Measurements from ENCODE around the gene NEDD4L. TPM values are rescaled to one million over a fixed set of nuclear protein-coding genes. Genes with fewer than 3 reads are reported as not detected.

NEDD4L gene
- total and polyA plus RNA-seq, 5 donors from 2014 or later = 4.4 to 19.6 (median 7.8) TPM

DNA sequence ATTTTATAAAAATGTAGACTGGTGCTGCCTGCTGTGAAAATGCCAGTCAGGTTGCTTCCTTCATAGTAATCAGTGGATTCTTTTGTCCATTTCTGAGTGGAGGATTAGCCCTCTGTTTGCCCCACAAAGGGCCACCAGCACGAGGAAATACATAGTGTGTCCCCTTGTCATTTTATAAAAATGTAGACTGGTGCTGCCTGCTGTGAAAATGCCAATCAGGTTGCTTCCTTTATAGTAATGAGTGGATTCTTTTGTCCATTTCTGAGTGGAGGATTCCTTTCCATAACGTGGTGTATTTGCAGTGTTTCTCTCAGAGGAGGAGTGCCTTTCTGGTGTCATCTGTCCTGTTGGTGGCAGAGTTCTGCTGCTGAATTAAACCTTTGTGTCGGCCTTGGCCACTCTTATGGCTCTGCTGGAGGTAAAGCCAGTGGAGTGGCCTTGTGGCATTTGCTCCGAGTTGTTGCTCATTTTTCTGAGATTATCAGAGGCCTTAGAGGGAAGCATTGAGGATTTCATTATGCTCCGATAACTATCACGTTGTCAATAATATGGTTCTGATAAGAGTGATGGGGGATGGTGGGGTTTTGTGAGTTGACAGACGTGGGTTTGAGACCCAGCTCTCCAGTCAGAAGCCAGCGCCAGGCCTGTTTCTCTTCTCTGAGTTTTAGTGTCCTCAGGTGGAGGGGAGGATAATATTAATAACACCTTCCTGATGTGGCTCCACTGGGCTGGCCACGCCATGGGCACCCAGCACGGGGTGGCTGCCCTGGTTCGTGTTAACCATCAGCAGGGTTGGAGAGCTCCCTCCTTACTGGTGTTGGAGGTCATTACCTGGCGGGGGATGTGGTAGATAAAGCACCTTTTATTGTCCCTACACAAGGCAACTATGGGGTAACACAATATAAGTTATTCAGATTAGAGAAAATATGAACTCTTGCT lies 96.6 kb downstream of the NEDD4L start:
- H3K27me3 Mint-ChIP-seq = peaks cover 8% of the 10 kb centered on the region
- H3K4me3 ChIP-seq (ENCODE audit: low read depth, low read length) = no peak overlapping the region
- no peaks in the 10 kb centered on the region for H3K9me3 ChIP-seq (ENCODE audit: control insufficient read depth in 2 of 2, low read length in 2 of 2)
- ATAC-seq (ENCODE audit: low read depth in 2 of 2) (no peak), DNase-seq (no peak)
- H3K4me1 Mint-ChIP-seq = peaks cover 0 to 7% (median 5%) of the 10 kb centered on the region in 4 donors
- no peak overlapping the region for H3K4me3 Mint-ChIP-seq
- no peak overlapping the region for H3K27ac Mint-ChIP-seq
- H3K36me3 ChIP-seq (ENCODE audit: control insufficient read depth, insufficient read depth, low read length) = no peaks in the 10 kb centered on the region
- no peaks in the 10 kb centered on the region for H3K27me3 ChIP-seq (ENCODE audit: control insufficient read depth, insufficient read depth, low read length)
- H3K27ac ChIP-seq (ENCODE audit: insufficient read depth, low read length, poor library complexity, severe bottlenecking) = no peak overlapping the region
- no peaks in the 10 kb centered on the region for H3K36me3 Mint-ChIP-seq
- H3K4me1 ChIP-seq (ENCODE audit: control insufficient read depth, insufficient read depth, low read length, poor library complexity, severe bottlenecking) = no peaks in the 10 kb centered on the region
- peaks cover 0 to 2% (median 0%) of the 10 kb centered on the region in 7 donors for H3K9me3 Mint-ChIP-seq

DNA sequence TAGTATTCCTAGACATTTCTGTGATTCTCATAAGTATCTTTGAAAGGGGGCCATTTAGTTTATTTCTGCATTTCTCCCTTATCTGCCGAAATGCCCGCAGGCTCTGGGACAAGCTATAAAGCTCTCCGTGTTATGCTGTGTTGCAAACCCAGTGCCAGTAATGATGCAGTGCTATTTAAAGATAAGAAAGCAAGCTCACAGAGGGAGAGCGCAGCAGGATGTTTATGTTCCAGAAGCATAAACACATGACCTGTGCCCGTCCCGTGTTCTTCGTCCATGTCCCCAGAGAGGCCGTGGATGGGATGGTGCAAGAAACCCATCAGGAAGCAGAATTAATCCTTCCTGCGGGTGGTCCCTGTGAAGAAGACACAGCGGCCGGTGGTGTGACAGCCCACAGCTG lies 99.4 kb downstream of the NEDD4L start:
- ATAC-seq (ENCODE audit: low read depth in 2 of 2) = no peak
- Mint-ChIP-seq H3K27me3 (peaks cover 17% of the 10 kb centered on the region), H3K36me3 (peaks cover 4% of the 10 kb centered on the region), H3K9me3 (peaks cover 0 to 2% (median 0%) of the 10 kb centered on the region in 7 donors), H3K4me3 (no peak overlapping the region), H3K27ac (no peak overlapping the region), H3K4me1 (peaks cover 0 to 4% (median 1%) of the 10 kb centered on the region in 4 donors)
- no peaks in the 10 kb centered on the region for H3K9me3 ChIP-seq (ENCODE audit: control insufficient read depth in 2 of 2, low read length in 2 of 2)
- DNase-seq = no peak
- no peak overlapping the region for H3K4me3 ChIP-seq (ENCODE audit: low read depth, low read length)
- H3K27ac ChIP-seq (ENCODE audit: insufficient read depth, low read length, poor library complexity, severe bottlenecking) = no peak overlapping the region
- H3K4me1 ChIP-seq (ENCODE audit: control insufficient read depth, insufficient read depth, low read length, poor library complexity, severe bottlenecking) = no peaks in the 10 kb centered on the region
- H3K27me3 ChIP-seq (ENCODE audit: control insufficient read depth, insufficient read depth, low read length) = no peaks in the 10 kb centered on the region
- H3K36me3 ChIP-seq (ENCODE audit: control insufficient read depth, insufficient read depth, low read length) = no peaks in the 10 kb centered on the region

DNA sequence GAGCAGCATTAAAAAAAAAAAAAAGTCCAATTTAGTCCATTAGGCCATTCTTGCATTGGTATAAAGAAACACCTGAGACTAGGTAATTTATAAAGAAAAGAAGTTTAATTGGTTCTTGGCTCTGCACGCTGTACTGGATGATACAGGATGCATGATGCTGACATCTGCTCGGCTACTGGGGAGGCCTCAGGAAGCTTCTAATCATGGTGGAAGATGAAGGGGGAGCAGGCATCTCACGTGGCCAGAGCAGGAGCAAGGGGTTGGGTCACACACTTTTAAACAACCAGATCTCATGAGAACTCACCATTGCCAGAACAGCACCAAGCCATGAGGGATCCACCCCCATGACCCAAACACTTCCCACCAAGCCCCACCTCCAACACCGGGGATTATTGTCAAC lies 100.1 kb downstream of the NEDD4L start:
- Mint-ChIP-seq H3K4me3 (no peak overlapping the region), H3K27ac (no peak overlapping the region), H3K9me3 (peaks cover 0 to 2% (median 0%) of the 10 kb centered on the region in 7 donors), H3K4me1 (peaks cover 0 to 4% (median 1%) of the 10 kb centered on the region in 4 donors), H3K36me3 (peaks cover 4% of the 10 kb centered on the region), H3K27me3 (peaks cover 19% of the 10 kb centered on the region)
- H3K27me3 ChIP-seq (ENCODE audit: control insufficient read depth, insufficient read depth, low read length) = no peaks in the 10 kb centered on the region
- no peak overlapping the region for H3K27ac ChIP-seq (ENCODE audit: insufficient read depth, low read length, poor library complexity, severe bottlenecking)
- no peak overlapping the region for H3K4me3 ChIP-seq (ENCODE audit: low read depth, low read length)
- no peaks in the 10 kb centered on the region for H3K9me3 ChIP-seq (ENCODE audit: control insufficient read depth in 2 of 2, low read length in 2 of 2)
- ATAC-seq (ENCODE audit: low read depth in 2 of 2) = no peak
- no peak for DNase-seq
- no peaks in the 10 kb centered on the region for H3K36me3 ChIP-seq (ENCODE audit: control insufficient read depth, insufficient read depth, low read length)
- no peaks in the 10 kb centered on the region for H3K4me1 ChIP-seq (ENCODE audit: control insufficient read depth, insufficient read depth, low read length, poor library complexity, severe bottlenecking)

DNA sequence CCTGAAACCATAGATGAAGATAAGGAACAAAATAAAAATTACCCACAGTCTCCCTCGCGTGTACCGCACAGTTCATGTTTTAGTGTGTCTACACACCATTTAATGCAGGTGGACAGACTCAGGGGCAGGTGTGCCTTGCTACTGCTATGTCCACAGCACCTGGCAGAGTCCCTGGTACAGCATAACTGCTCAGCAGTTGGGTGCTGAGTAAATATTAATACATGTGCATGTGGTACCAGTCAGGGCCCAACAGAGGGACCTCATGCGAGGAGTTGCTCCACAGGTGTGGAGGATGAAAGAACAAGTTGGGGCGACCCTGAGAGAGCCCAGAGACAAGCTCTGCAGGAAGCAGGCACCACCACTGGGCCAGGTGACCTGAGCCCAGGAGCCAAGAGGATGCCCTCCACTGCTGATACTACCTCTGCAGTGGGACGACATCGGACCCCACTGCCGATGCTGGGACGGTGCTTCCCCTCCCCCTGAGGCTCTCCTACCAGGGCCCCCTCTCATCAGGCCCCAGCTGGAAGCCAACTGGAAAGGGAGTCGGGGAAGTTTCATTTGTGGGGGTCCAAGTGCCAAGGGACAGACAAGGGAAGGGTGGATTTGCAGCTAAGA lies 100.8 kb downstream of the NEDD4L start:
- Histone ChIP-seq H3K9me3 (ENCODE audit: control insufficient read depth in 2 of 2, low read length in 2 of 2) (no peaks in the 10 kb centered on the region), H3K27ac (ENCODE audit: insufficient read depth, low read length, poor library complexity, severe bottlenecking) (no peak overlapping the region), H3K36me3 (ENCODE audit: control insufficient read depth, insufficient read depth, low read length) (no peaks in the 10 kb centered on the region), H3K4me1 (ENCODE audit: control insufficient read depth, insufficient read depth, low read length, poor library complexity, severe bottlenecking) (no peaks in the 10 kb centered on the region), H3K27me3 (ENCODE audit: control insufficient read depth, insufficient read depth, low read length) (no peaks in the 10 kb centered on the region), H3K4me3 (ENCODE audit: low read depth, low read length) (no peak overlapping the region)
- no peak overlapping the region for H3K4me3 Mint-ChIP-seq
- DNase-seq = no peak
- no peak overlapping the region for H3K27ac Mint-ChIP-seq
- peaks cover 4% of the 10 kb centered on the region for H3K36me3 Mint-ChIP-seq
- peaks cover 22% of the 10 kb centered on the region for H3K27me3 Mint-ChIP-seq
- H3K9me3 Mint-ChIP-seq = peaks cover 0 to 2% (median 0%) of the 10 kb centered on the region in 7 donors
- ATAC-seq (ENCODE audit: low read depth in 2 of 2) = no peak
- peaks cover 0 to under 1% (median under 1%) of the 10 kb centered on the region in 4 donors for H3K4me1 Mint-ChIP-seq

DNA sequence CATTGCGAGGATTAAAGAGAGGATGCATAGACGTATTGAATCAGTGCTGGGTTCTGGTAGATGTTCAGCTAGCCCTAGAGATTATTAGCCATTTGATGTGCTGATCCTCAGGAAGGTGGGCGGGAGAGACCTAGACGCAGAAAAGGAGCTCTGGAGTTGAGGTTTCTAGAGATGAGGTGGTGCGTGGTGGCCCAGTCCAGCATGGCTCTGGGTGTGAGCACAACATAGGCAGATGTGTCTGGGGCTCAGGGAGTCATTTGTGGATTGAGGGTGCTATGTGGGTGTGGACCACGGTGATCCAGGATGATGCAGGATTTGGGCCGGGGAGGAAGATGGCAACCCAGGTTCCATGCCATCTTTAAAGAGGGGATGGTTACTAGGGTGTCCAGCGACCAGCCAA lies 102.1 kb downstream of the NEDD4L start:
- no peaks in the 10 kb centered on the region for H3K9me3 ChIP-seq (ENCODE audit: control insufficient read depth in 2 of 2, low read length in 2 of 2)
- Mint-ChIP-seq H3K36me3 (peaks cover 4% of the 10 kb centered on the region), H3K4me1 (no peaks in the 10 kb centered on the region), H3K27me3 (peaks cover 23% of the 10 kb centered on the region), H3K4me3 (no peak overlapping the region), H3K9me3 (peaks cover 0 to 2% (median 0%) of the 10 kb centered on the region in 7 donors), H3K27ac (no peak overlapping the region)
- DNase-seq = no peak
- H3K27me3 ChIP-seq (ENCODE audit: control insufficient read depth, insufficient read depth, low read length) = no peaks in the 10 kb centered on the region
- H3K4me1 ChIP-seq (ENCODE audit: control insufficient read depth, insufficient read depth, low read length, poor library complexity, severe bottlenecking) = no peaks in the 10 kb centered on the region
- H3K36me3 ChIP-seq (ENCODE audit: control insufficient read depth, insufficient read depth, low read length) = no peaks in the 10 kb centered on the region
- H3K4me3 ChIP-seq (ENCODE audit: low read depth, low read length) = no peak overlapping the region
- no peak for ATAC-seq (ENCODE audit: low read depth in 2 of 2)
- H3K27ac ChIP-seq (ENCODE audit: insufficient read depth, low read length, poor library complexity, severe bottlenecking) = no peak overlapping the region

DNA sequence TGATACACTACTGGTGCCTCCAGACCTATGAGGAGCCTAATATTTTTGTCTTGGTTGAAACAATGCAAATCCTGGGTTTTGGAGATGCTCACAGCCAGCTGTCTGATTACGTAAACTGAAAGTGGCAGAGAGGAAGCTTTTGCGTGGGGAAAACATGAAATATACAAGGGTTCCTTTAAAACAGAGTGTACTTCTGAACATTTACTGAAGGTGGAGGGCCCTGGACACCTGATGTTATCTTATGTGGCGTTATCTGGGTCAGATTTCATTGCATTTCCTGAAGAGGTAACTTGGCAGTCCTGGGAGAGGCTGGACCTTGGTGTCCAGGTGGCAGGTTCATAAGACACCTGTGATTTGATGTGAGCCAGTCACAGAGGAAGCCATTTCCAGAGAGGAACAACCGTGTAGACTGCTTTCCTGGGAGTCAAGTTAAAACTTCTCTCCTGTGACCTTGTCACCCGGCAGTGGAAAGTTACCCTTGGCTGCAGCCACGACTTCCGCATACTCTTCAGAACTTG lies 105.0 kb downstream of the NEDD4L start:
- peaks cover 4% of the 10 kb centered on the region for H3K36me3 Mint-ChIP-seq

DNA sequence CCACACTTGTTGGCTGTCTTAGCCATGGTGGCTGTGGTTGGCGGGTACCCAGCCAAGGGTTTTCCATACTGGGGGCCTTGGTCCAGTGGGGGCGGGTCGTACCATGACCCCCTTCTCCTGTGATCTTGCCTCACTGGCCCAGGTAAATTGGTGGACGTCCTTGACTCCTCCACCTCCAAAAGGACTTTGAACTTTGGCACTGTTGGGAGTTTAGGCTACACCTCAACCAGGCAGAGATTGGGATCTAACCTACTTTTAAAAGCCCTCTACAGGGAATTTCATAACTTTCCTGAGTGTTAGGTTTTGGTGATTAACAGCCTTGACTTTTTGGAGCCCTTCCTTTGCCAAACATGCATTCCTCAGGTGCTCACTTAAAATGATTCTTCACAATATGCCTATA lies 106.7 kb downstream of the NEDD4L start:
- no peak overlapping the region for H3K4me3 Mint-ChIP-seq
- DNase-seq = no peak
- no peak for ATAC-seq (ENCODE audit: low read depth in 2 of 2)
- H3K9me3 Mint-ChIP-seq = no peaks in the 10 kb centered on the region
- peaks cover 34% of the 10 kb centered on the region for H3K27me3 Mint-ChIP-seq
- Histone ChIP-seq H3K27me3 (ENCODE audit: control insufficient read depth, insufficient read depth, low read length) (no peaks in the 10 kb centered on the region), H3K36me3 (ENCODE audit: control insufficient read depth, insufficient read depth, low read length) (no peaks in the 10 kb centered on the region), H3K27ac (ENCODE audit: insufficient read depth, low read length, poor library complexity, severe bottlenecking) (no peak overlapping the region), H3K9me3 (ENCODE audit: control insufficient read depth in 2 of 2, low read length in 2 of 2) (no peaks in the 10 kb centered on the region), H3K4me3 (ENCODE audit: low read depth, low read length) (no peak overlapping the region), H3K4me1 (ENCODE audit: control insufficient read depth, insufficient read depth, low read length, poor library complexity, severe bottlenecking) (no peaks in the 10 kb centered on the region)
- peaks cover 4% of the 10 kb centered on the region for H3K36me3 Mint-ChIP-seq
- H3K27ac Mint-ChIP-seq = peak overlapping the region in 1 of 3 donors; percentile 27
- H3K4me1 Mint-ChIP-seq = no peaks in the 10 kb centered on the region

More for the DNA sequence above, 105.0 kb downstream of the NEDD4L start:
- no peaks in the 10 kb centered on the region for H3K36me3 ChIP-seq (ENCODE audit: control insufficient read depth, insufficient read depth, low read length)
- Mint-ChIP-seq H3K27ac (no peak overlapping the region), H3K27me3 (peaks cover 31% of the 10 kb centered on the region), H3K9me3 (peaks cover 0 to 2% (median 0%) of the 10 kb centered on the region in 7 donors), H3K4me3 (no peak overlapping the region), H3K4me1 (no peaks in the 10 kb centered on the region)
- ATAC-seq (ENCODE audit: low read depth in 2 of 2) (no peak), DNase-seq (no peak)
- H3K4me1 ChIP-seq (ENCODE audit: control insufficient read depth, insufficient read depth, low read length, poor library complexity, severe bottlenecking) = no peaks in the 10 kb centered on the region
- no peaks in the 10 kb centered on the region for H3K27me3 ChIP-seq (ENCODE audit: control insufficient read depth, insufficient read depth, low read length)
- no peaks in the 10 kb centered on the region for H3K9me3 ChIP-seq (ENCODE audit: control insufficient read depth in 2 of 2, low read length in 2 of 2)
- no peak overlapping the region for H3K4me3 ChIP-seq (ENCODE audit: low read depth, low read length)
- H3K27ac ChIP-seq (ENCODE audit: insufficient read depth, low read length, poor library complexity, severe bottlenecking) = no peak overlapping the region

Data from CD4-positive, CD25-positive, alpha-beta regulatory T cell (primary cell).